ACC112 (cell line): Measurements from ENCODE around the gene MS4A12.
"Not testable (repeated sequence)": the region's sequence is repeated elsewhere in the genome, so short reads cannot be mapped to it uniquely, and the experiment has no call there.

Experiments used
- H2AFZ ChIP-seq: fragments of 200-600 bp; sonication (generic); one replicate; pipeline ENCODE4 v1.6.0; 2017; ENCODE audit warnings: antibody characterized with exemption, low read length; ENCODE audit not compliant: unreplicated experiment
- H3K27ac ChIP-seq: fragments of 200-600 bp; sonication (generic); 2 replicates; pipeline ENCODE4 v1.5.1; 2014; ENCODE audit warnings: low read depth, mild to moderate bottlenecking, antibody characterized with exemption, low read length, moderate library complexity
- H3K27me3 ChIP-seq: fragments of 200-600 bp; sonication (generic); 2 replicates; pipeline ENCODE4 v1.6.1; 2014; ENCODE audit warnings: mild to moderate bottlenecking, antibody characterized with exemption, low read length, moderate library complexity, mixed read lengths; ENCODE audit not compliant: insufficient read depth
- H3K36me3 ChIP-seq: fragments of 200-600 bp; sonication (generic); 2 replicates; pipeline ENCODE4 v1.6.1; 2016; ENCODE audit warnings: mild to moderate bottlenecking, antibody characterized with exemption, low read length, moderate library complexity, mixed read lengths; ENCODE audit not compliant: insufficient read depth
- H3K4me1 ChIP-seq: fragments of 200-600 bp; sonication (generic); one replicate; pipeline ENCODE4 v1.6.1; 2016; ENCODE audit warnings: low read length, mixed read lengths; ENCODE audit not compliant: insufficient read depth, unreplicated experiment, control insufficient read depth
- H3K4me3 ChIP-seq: fragments of 200-600 bp; sonication (generic); 2 replicates; pipeline ENCODE4 v1.5.1; 2014; ENCODE audit warnings: mild to moderate bottlenecking, low read depth, low read length
- H3K79me2 ChIP-seq: fragments of 200-600 bp; sonication (generic); one replicate; pipeline ENCODE4 v1.6.0; 2016; ENCODE audit warnings: low read length; ENCODE audit not compliant: control insufficient read depth, unreplicated experiment, insufficient read depth

Gene MS4A12, protein sequence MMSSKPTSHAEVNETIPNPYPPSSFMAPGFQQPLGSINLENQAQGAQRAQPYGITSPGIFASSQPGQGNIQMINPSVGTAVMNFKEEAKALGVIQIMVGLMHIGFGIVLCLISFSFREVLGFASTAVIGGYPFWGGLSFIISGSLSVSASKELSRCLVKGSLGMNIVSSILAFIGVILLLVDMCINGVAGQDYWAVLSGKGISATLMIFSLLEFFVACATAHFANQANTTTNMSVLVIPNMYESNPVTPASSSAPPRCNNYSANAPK

DNA sequence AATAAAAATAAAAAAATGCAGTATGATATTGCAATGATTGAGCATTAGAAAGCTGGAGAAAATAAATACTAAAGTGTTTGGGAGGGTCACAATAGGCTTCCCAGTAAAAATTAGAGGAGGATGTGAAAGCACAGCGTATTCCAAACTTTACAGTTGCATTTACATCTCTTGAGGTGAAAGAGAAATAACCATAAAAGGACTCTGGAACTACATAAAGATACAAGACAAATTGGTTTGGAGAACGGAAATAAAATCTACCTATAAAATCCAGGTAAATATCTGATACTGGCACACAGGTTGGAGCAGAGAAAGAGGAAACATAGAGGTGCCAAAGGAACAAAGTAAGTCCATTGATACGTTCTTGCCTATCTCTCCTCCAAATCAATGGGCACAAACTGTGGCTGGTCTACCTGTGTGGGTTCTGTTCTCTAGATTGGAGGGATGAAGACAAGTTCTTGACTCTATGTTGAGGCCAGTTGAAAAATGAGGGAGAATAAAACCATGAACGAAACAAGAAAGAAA is at the start of gene MS4A12:
TSS of gene MS4A12 (plus strand) at position 291 of the 522 bp plus-strand sequence. CDS start 4,541 bp downstream, outside the sequence.
- H2AFZ ChIP-seq, result no peak within 1 kb of the TSS
- no peak within 1 kb of the TSS for H3K4me3 ChIP-seq
- no peak within 1 kb of the TSS for H3K27ac ChIP-seq
- H3K4me1 ChIP-seq, result no peaks in the 10 kb centered on the region
- no peaks in the 10 kb centered on the region for H3K79me2 ChIP-seq
- H3K36me3 ChIP-seq, result no peaks in the 10 kb centered on the region
- no peaks in the 10 kb centered on the region for H3K27me3 ChIP-seq

DNA sequence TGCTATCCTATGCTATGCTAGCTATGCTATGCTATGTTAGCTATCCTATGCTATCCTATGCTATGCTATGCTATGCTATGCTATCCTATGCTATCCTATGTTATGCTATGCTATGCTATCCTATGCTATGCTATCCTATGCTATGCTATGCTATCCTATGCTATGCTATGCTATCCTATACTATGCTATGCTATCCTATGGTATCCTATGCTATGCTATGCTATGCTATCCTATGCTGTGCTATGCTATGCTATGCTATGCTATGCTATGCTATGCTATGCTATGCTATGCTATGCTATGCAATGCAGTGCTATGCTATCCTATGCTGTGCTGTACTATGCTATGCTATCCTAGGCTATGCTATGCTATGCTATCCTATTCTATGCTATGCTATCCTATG is 45.5 kb upstream of the MS4A12 start:
- peak overlapping the region; percentile 45; the same call in 1 of the 2 replicates for H3K4me3 ChIP-seq
- no peak overlapping the region for H3K27ac ChIP-seq
- H3K79me2 ChIP-seq, result no peaks in the 10 kb centered on the region
- H3K36me3 ChIP-seq, result no peaks in the 10 kb centered on the region
- H2AFZ ChIP-seq, result no peak overlapping the region
- H3K27me3 ChIP-seq, result no peaks in the 10 kb centered on the region
- H3K4me1 ChIP-seq, result no peaks in the 10 kb centered on the region

DNA sequence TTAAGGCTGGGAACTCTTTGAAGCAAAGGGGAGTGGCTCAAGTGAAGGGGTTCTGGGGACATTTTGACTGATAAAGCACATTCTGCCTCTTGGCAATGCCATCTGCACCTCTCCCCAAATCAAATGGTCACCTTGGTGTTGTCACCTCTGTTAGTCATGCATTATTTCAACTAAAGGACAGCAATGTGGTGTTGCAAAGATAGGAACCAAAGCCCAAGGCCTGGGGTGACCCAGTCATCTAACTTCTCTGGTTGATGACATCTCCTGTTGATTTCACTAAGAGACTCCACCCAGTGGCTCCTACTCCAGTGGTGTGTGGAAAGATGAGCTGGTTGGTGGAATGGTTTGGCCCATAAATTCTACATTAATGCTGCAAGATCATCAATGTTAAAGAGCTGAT is 44.7 kb upstream of the MS4A12 start:
- H3K27me3 ChIP-seq, result no peaks in the 10 kb centered on the region
- no peak overlapping the region for H3K4me3 ChIP-seq
- no peaks in the 10 kb centered on the region for H3K79me2 ChIP-seq
- H3K27ac ChIP-seq, result no peak overlapping the region
- no peaks in the 10 kb centered on the region for H3K4me1 ChIP-seq
- H3K36me3 ChIP-seq, result no peaks in the 10 kb centered on the region
- H2AFZ ChIP-seq, result no peak overlapping the region

DNA sequence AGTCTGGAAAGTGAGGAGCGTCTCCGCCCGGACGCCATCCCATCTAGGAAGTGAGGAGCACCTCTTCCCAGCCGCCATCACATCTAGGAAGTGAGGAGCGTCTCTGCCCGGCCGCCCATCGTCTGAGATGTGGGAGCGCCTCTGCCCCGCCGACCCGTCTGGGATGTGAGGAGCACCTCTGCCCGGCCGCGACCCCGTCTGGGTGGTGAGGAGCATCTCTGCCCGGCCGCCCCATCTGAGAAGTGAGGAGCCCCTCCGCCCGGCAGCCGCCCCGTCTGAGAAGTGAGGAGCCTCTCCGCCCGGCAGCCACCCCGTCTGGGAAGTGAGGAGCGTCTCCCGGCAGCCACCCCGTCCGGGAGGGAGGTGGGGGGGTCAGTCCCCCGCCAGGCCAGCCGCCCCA is 41.4 kb upstream of the MS4A12 start:
- not testable (repeated sequence) for H3K4me1 ChIP-seq, H3K27me3 ChIP-seq, H3K36me3 ChIP-seq, H3K4me3 ChIP-seq, H3K27ac ChIP-seq, H3K79me2 ChIP-seq, H2AFZ ChIP-seq

DNA sequence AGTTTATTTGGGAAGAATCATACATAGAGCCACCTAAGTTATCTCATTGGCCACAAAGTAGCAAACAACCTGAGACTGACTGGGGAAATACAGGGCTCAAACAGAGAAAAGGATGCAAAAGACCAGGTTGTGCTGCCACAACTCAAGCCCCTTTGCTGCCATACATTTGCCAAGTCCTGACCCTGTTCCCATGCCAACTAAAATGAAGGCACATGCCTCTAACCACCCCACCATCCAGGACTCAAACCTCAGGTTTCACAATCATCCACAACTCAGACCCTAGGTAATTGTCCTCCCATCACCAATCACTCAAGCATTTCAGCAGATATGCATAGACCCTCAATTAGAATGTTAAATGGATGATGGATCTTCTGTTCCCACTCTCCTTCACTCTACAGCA is 38.4 kb upstream of the MS4A12 start:
- H3K27me3 ChIP-seq, result no peaks in the 10 kb centered on the region
- H3K79me2 ChIP-seq, result no peaks in the 10 kb centered on the region
- H3K4me3 ChIP-seq, result no peak overlapping the region
- no peak overlapping the region for H2AFZ ChIP-seq
- no peak overlapping the region for H3K27ac ChIP-seq
- no peaks in the 10 kb centered on the region for H3K4me1 ChIP-seq
- H3K36me3 ChIP-seq, result no peaks in the 10 kb centered on the region

DNA sequence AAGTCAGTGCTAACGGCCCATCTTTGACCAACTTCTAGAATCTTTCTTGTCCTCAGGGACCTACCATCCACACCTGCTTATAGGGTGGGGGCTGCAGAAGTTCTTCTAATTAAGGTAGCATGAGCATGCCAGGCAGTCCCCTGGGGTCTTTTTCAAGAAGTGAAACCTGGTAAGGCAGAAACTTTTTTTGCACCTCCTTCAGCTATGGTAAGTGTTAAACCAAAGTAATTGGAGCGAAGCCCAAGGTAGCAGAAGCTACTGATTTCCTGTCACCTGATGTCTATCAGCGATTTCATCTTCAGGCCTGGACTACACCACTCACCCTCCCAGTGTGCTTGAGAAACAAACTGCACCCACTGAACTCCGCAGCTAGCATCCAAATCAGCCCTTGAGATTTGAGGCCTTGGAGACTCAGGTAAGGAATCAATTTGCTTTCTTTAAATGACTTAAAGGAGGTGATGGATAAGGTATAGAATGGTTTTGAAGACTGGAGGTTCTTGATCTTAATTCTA is 37.0 kb upstream of the MS4A12 start, which contains the start of gene MS4A1:
TSS of gene MS4A1 (plus strand) at position 317 of the 512 bp plus-strand sequence. CDS start 6,528 bp downstream, outside the sequence.
- Histone ChIP-seq H3K4me1 (no peaks in the 10 kb centered on the region), H3K79me2 (no peaks in the 10 kb centered on the region), H3K27ac (no peak within 1 kb of the TSS), H3K4me3 (no peak within 1 kb of the TSS), H3K27me3 (no peaks in the 10 kb centered on the region), H2AFZ (no peak within 1 kb of the TSS), H3K36me3 (no peaks in the 10 kb centered on the region)

DNA sequence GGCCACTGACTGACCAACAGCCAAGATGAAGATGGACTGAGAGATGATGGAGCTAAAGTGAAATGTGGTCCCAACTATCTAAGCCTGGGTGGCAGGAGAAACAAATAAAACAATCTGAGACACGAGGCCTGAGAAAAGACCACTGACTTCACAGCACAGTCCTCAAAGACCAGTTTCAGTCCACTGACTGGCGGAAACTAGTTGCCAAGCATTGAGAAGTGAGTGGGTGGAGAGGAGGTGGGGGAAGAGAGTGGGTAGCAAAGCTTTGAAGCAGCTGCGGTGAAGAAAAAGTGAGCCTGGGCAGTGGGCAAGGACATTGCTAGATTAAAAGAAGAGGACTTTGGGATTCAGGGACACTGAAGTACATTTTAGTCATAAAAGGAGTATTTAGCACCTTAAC is 35.0 kb upstream of the MS4A12 start:
- Histone ChIP-seq H2AFZ (no peak overlapping the region), H3K27ac (no peak overlapping the region), H3K27me3 (no peaks in the 10 kb centered on the region), H3K4me1 (no peaks in the 10 kb centered on the region), H3K36me3 (no peaks in the 10 kb centered on the region), H3K79me2 (no peaks in the 10 kb centered on the region), H3K4me3 (no peak overlapping the region)

DNA sequence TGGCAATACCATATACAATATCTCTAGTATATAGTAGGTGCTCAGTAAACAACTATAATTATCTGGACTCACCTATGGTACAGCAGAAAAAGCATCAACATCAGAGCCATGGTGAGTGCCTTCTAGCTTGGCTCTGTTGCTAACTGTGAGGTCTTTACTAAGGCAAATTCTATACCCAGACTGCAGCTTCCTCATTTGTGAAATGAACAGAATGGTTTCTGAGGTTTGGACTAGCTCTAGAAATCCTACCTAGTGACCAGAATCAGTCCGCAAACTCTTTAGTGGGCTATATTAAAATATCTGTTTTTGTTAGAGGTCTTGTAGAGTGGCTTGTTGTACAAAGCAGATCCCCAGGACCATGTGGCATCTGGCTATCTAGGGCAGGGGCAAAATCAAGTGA is 33.2 kb upstream of the MS4A12 start:
- Histone ChIP-seq H3K27me3 (no peaks in the 10 kb centered on the region), H3K36me3 (no peaks in the 10 kb centered on the region), H3K4me3 (no peak overlapping the region), H3K79me2 (no peaks in the 10 kb centered on the region), H3K27ac (no peak overlapping the region), H3K4me1 (no peaks in the 10 kb centered on the region), H2AFZ (no peak overlapping the region)

DNA sequence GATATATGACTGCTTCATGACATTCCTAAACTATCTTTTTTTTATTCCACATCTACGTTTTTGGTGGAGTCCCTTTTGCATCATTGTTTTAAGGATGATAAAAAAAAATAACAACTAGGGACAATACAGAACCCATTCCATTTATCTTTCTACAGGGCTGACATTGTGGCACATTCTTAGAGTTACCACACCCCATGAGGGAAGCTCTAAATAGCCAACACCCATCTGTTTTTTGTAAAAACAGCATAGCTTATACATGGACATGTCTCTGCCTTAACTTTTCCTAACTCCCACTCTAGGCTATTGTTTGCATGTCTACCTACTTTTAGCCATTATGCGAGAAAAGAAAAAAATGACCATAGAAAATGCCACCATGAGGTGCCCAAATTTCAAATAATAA is 23.7 kb upstream of the MS4A12 start:
- no peak overlapping the region for H2AFZ ChIP-seq
- no peak overlapping the region for H3K4me3 ChIP-seq
- no peaks in the 10 kb centered on the region for H3K27me3 ChIP-seq
- no peaks in the 10 kb centered on the region for H3K4me1 ChIP-seq
- no peaks in the 10 kb centered on the region for H3K79me2 ChIP-seq
- H3K27ac ChIP-seq, result no peak overlapping the region
- H3K36me3 ChIP-seq, result no peaks in the 10 kb centered on the region

DNA sequence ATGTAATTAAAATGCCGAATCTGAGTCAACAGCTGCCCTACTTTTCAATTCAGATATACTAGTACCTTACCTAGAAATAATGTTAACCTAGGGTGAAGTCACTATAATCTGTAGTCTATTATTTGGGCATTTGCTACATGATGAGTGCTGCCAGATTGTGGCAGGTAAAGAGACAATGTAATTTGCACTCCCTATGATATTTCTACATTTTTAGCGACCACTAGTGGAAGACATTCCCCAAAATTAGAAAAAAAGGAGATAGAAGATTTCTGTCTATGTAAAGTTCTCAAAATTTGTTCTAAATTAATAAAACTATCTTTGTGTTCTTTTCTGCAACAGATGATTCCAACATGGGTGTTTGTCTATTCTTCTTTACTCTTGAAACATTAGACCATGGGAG is 22.9 kb upstream of the MS4A12 start:
- H3K79me2 ChIP-seq, result no peaks in the 10 kb centered on the region
- H3K27me3 ChIP-seq, result no peaks in the 10 kb centered on the region
- H3K36me3 ChIP-seq, result no peaks in the 10 kb centered on the region
- H3K4me3 ChIP-seq, result no peak overlapping the region
- H2AFZ ChIP-seq, result no peak overlapping the region
- no peaks in the 10 kb centered on the region for H3K4me1 ChIP-seq
- H3K27ac ChIP-seq, result no peak overlapping the region

DNA sequence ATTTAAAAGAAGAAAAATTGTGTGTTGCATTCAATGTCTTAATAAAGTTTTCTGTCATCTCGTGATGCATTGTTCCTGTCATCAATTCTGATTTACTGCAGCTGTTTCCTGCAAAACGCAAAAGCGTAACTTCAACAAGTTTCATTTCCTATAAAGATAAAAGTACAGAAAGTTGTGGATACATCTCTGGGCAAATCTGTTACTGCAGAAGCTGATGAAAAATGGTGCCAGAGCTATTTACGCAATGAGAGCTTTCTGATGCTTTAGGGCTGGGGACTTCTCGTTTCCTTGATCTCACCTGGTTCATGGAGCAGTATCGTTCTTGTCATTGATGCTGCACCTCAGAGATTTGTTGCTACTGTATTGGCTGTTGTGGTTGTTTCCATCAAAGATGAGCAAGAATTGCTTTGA is 15.5 kb upstream of the MS4A12 start:
- Histone ChIP-seq H3K4me3 (no peak overlapping the region), H2AFZ (no peak overlapping the region)

More for the DNA sequence above, 15.5 kb upstream of the MS4A12 start:
- no peaks in the 10 kb centered on the region for H3K27me3 ChIP-seq
- no peaks in the 10 kb centered on the region for H3K36me3 ChIP-seq
- no peaks in the 10 kb centered on the region for H3K4me1 ChIP-seq
- no peak overlapping the region for H3K27ac ChIP-seq
- no peaks in the 10 kb centered on the region for H3K79me2 ChIP-seq
